NCI-H1930 (cell line): Measurements from ENCODE around the gene ARHGAP22.

Source experiments
- DNase-seq, 2 experiments: peaks; one replicate each; lab custom pipeline; 2025; lab: John Stamatoyannopoulos, UW

Gene ARHGAP22

GRCh38 chr10:48511875-48512231 lies 93.0 kb downstream of the ARHGAP22 start:
- DNase-seq = no peak

GRCh38 chr10:48511066-48511874 lies 93.6 kb downstream of the ARHGAP22 start:
- no peak for DNase-seq

DNA sequence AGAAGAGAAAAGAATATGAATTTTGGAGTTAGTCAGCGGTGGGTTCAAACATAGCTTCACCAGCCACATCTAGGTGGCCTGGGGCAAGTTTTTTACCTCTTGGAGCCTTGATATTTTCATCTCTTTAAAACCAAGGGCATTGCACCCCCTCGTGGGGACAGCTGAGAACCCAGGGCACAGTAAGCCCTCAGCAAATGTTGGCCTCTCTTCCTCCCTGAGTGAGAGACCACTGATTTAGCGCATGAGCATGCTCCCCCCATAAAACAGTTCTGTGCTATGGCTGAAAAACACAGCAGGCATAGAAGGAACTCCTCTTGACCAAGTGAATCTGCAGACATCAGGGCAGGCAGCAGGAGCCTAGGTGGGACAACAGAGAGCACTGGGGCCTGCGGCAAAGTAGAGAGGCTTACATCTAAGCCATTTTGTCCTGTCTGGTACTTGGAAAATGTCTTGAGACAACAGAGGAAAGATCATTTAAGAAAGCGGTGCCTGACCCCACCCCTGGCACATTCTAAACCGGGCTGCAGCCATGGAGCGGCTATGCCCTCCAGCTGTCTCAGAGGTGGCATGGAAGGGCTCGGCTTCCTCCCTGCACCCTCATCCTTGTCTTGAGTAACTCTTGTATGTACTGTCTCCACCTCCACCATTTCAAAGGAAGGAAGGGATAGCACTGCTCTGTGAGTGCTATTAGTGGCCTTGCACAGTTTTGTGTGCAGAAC lies 94.7 kb downstream of the ARHGAP22 start:
- no peak for DNase-seq

GRCh38 chr10:48508791-48509772 lies 95.8 kb downstream of the ARHGAP22 start:
- DNase-seq = no peak

GRCh38 chr10:48507933-48508790 lies 96.7 kb downstream of the ARHGAP22 start:
- DNase-seq = no peak

- no peak for DNase-seq
These were observed 97.4 kb downstream of the ARHGAP22 start for GRCh38 chr10:48507494-48507893.

DNA sequence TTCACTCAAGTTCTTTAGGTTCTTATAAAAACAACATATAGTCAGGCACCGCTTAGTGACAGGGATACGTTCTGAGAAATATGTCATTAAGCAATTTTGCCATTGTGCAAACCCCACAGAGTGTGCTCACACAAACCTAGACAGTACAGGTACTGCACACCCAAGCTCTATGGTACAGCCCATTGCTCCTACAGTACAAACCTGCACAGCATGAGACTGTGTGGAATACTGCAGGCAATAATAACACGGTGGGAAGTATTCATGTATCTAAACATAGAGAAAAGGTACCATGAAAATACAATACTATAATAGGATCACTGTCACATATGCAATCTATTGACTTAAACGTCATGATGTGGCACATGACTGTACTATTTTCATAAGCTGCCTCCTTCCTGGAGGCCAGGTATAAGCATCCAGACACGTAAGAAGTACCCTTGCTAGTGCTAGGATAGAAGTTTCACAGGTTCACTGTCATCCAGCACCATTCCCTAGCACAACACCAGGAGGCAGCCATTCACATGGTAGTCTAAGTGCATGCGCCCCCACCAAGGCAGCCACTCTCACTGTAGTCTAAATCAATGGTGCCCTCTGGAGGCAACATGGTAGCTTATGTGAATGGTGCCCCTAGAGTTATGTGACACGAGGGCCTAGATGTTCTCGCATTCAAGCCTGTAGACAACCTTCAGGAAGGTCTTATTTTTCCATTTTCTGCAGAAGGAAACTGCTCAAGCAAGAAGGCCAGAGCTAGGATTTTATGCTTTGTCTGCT lies 98.5 kb downstream of the ARHGAP22 start:
- DNase-seq = no peak

DNA sequence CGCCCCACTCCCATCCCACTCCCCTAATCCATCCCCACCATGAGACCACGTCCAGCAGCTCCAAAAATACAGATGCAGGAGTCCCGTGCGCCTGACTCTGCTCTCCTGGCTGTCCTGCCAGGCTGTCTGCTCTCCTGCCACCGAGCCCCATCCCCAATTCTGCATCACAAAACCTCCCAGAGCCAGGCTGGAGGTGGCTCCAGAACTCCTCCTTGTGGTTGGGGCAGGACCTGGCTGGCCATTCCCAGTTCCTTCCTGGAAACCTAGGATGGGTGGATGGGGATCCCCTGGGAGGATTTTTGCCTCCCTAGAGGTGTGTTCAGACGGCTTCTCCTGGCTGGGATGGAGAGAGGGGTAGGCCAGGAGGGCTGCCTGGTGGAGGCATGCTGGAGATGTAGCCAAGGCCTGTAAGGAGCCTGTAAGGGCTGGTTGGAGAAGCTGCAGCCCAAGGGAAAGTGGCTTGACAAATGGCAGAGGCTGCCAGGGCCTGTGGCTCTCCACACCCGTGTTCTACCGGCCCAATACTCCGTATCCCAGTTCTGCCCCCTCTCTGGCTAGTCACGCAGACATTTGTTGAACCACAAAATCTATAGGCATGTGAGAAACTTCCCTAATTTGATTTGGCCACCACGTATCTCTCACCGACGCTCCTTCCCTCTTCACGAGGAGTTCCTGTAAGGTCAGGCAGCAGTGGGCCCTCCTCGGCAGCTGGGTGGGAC lies 99.3 kb downstream of the ARHGAP22 start:
- DNase-seq = no peak

GRCh38 chr10:48504141-48504885 lies 100.6 kb downstream of the ARHGAP22 start:
- no peak for DNase-seq

DNA sequence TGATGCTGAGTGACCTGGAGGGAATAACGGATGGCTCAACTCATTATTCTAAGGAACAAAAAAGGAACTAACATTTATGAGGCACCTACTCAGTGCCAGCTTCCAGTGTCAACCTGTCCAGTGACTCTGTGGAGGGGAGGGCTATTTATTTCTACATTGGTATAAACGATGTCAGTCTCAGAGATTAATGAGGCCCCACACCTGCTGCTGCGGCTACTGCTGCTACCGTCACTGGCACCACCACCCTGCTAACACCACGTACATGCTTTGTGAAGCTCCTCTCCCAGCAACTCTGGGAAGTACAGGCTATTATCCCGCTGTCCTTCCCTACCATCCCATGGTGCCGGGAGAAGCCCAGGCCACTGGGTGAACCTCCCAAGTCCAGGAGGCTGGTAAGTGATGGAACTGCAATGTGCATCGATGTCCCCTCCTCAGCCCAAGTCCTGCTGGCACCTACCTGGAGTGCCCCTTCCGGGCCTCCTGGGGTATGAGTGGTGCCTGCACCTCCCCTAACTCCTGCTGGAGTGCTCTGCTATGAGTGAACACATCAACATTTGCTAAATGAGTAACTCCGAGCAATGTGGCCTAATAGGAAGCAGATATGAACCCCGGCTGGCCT lies 101.5 kb downstream of the ARHGAP22 start:
- no peak for DNase-seq

- DNase-seq = no peak
These were observed 102.1 kb downstream of the ARHGAP22 start for GRCh38 chr10:48502791-48503190.

DNA sequence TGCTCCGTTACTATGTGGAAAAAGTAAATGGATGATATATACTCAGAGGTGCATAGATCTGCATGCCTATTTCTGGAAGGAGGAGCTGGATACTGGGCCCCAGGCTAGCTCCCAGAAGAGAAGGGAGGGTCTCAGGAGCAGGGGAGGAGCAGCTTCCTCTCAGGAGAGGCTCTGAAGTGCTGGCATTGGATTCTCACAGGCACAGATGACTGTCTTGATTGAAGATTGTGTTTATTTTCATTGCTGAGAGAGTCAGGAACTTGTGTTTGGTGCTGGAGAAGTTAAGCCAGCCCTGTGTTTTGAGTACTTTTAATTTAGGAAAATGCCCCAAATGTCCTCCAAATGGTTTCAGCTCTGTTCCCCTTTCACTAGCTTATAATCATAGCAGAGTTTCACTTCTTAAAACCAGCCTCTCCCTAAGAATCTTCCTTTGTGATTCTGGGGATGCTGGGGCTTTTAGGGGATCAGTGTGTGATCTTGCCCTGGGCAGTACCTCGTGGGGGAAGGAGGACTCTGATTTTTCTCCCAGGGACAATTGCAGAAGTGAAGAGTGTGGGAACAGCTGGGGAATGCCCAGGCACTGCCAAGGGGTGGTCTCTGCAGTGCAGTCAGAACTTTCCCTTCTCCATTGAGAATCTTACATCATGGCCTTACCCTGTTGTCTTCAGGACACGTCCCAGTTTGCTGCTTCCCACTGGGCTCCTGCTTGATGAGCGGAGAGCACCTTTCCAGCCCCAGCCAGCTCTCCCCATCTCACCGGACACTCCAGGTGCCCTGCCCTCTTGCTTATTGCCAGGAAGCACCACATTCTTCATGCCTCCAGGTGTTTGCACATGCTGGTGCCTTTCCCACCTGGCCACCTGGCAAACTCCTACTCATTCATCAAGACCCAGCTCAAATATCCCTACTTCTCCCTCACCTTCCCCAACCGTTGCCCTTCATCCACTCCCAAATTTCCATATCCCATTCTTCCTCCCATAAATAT lies 102.8 kb downstream of the ARHGAP22 start:
- no peak for DNase-seq

GRCh38 chr10:48501226-48501625 lies 103.6 kb downstream of the ARHGAP22 start:
- no peak for DNase-seq

- DNase-seq = no peak
These were observed 104.1 kb downstream of the ARHGAP22 start for GRCh38 chr10:48500771-48501170.

DNA sequence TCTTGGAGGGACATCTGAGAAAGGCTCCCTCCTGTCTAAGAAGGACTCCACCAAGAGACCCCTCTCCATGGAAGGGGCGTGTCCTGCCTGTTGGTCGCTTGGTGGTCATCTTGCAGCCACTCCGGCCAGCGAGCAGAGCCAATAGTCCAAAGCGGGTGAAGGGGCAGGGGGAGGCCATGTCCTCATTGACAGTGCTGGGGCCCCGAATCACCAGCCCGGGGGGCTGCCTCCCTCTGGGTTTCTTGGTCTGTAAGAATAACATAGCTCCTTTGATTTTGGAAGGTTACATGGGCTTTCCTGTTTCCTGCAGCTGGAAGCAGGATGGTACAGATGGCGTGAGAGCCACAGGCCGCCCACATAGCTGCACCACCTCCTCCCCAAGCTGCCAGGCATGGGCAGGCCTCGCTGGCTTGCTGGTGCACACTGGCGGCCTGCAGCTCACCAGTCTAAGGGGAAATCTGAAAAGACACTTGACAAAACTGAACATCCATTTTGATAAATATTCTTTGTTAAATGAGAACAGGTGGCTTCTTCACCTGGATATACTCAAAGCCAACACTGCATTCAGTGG lies 105.8 kb downstream of the ARHGAP22 start:
- no peak for DNase-seq

GRCh38 chr10:48497780-48498770 lies 106.8 kb downstream of the ARHGAP22 start:
- DNase-seq = no peak
